GM04504 (cell line): Measurements from ENCODE around the gene PITPNC1.
"Not testable (repeated sequence)": the region's sequence is repeated elsewhere in the genome, so short reads cannot be mapped to it uniquely, and the experiment has no call there.

Experiments
- DNase-seq: peaks from one replicate; pipeline ENCODE4 v3.0.0-alpha.2; 2012; ENCODE audit warnings: low read depth

PITPNC1 gene

DNA sequence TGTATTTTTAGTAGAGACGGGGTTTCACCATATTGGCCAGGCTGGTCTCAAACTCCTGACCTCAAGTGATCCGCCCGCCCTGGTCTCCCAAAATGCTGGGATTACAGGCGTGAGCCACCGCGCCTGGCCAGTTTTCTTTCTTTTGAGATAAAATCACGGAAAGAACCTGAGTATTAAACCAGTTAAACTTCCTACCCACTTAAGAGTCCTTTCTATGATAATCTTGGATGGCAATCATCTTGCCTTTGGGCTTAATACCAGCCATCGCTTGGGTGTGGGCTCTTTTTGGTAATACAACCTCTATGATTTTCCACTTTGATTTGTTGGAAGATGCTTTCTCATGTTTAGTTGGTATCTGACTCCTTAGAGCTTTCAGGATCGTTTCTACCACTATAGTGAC, 24.0 kb downstream of the PITPNC1 start:
- no peak for DNase-seq

DNA sequence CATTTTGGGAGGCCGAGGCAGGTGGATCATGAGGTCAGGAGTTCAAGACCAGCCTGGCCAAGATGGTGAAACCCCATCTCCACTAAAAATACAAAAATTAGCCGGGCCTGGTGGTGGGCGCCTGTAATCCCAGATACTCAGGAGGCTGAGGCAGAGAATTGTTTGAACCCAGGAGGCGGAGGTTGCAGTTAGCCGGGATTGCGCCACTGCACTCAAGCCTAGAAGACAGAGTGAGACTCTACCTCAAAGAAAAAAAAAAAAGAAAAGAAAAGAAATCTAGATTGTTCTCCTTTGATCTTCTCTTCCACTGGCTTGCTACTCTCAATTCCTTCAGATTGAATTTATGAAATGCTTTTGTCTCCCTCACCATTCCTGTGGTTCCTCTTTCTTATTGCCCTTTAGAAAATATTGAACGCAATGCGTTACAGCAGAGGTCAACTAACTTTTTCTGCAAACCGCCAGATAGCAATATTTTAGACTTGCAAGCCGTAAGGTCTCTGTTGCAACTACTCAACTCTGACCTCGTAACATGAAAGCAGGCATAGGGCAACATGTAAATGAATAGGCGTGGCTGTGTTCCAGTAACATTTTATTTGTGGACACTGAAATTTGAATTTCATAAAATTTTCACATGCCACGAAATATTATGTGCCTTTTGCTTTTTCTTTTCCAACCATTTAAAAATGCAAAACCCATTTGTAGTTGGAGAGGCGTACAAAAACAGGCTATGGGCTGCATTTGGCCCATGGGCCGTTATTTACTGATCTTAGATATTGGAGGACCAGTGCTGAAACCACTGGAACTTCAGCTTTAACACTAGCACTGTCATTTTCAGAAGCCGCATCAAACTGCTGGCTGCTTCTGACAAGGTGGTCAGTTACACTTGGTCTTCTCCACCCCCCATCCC, 24.8 kb downstream of the PITPNC1 start:
- no peak for DNase-seq

DNA sequence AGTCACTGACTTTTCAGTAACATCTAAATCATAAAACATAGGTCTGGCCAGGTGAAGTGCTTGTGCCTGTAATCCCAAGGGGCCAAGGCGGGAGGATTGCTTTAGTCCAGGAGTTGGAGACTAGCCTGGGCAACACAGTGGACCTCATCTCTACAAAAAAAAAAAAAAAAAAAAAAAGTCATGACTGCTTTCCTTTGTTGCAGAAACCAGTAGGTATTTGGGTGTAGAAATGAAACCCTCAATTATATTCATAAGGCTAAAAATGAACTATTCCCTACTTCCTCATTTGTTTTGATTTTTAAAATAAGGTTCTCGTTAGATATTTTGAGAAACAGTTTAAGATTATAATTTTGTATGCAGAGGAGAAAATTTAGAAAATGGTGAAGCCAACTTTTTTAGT, 26.0 kb downstream of the PITPNC1 start:
- no peak for DNase-seq

DNA sequence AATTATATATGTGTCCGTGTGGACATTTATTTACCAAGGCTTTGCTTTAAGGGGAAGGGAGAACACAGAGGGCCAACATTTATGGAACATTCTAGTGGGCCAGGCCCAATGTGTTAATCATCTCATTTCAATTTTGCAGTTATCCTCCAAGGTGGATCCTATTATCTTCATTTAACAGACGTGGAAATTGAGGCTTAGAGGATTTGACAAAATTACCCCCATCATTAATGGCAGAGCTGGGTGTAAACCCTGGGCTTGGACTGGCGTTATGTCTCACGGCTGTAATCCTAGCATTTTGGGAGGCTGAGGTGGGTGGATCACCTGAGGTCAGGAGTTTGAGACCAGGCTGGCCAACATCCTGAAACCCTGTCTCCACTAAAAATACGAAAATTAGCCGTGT, 26.4 kb downstream of the PITPNC1 start:
- no peak for DNase-seq

DNA sequence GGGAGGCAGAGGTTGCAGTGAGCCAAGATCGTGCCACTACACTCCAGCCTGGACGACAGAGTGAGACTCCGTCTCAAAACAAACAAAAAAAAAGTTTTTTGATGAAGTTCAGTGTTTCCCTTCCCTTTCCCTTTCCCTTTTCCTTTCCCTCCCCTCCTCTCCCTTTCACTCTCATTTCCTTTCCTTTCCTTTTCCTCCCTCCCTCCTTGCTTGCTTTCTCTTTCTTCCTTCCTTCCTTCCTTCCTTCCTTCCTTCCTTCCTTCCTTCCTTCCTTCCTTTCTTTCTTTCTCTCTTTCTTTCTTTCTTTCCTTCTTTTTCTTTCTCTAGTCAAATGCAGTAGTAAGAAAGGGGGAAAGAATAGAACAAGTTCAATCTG, 31.4 kb downstream of the PITPNC1 start:
- not testable (repeated sequence) for DNase-seq

DNA sequence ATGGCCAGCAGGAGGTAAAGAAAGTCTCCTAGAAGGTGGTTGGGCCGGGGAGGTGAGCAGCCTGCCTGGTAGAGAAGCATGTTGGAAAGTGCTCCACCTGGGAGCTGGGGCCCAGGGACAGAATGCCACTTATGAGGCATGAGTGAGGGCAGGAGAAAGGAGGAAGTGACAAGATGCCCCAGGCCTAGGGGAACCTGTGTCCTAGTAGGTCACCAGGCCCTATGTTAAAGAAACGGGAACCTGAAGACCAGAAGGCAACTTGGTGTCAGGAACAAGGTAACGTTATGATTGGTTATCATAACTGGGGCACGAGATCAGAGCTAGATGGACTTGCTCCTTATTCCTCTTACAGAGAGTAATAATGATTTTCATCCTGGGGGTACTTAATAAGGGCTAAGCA, 34.3 kb downstream of the PITPNC1 start:
- DNase-seq: no peak

DNA sequence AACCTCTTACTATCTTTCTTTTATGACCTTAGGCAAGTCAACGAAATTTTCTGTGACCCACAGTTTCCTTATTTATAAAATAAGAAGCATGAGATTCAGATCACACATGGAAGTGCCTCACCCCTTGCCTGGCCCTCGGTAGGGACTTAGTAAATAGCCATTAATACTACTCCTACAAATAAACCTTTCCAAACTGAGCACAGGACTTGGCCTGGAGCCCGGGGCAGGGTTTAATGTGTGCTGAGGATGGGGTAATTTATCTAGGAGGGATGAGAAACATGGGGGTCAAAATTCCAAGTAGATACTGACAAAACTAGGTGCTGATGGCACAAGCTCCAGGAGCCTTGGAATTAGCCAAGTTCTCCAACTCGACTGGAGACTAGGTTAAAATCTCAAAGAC, 35.0 kb downstream of the PITPNC1 start:
- no peak for DNase-seq

DNA sequence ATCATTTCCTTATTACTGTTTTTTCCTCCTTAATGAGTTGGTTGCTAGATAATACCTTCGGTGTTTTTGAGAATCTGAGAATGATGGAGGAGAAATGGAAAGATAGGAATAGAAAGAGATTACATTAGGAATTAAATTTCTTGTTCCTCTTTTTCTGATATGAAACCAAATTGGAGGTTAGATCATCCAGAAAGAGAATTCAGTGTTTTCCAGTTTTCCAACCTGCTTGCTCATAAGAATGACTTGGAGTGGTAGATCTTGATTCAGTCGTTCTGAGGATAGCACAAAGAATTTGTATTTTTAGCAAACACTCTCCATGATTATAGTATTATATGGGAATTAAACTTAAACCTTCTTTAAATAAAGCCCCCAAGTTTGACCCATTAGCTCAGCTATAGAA, 35.9 kb downstream of the PITPNC1 start:
- no peak for DNase-seq

DNA sequence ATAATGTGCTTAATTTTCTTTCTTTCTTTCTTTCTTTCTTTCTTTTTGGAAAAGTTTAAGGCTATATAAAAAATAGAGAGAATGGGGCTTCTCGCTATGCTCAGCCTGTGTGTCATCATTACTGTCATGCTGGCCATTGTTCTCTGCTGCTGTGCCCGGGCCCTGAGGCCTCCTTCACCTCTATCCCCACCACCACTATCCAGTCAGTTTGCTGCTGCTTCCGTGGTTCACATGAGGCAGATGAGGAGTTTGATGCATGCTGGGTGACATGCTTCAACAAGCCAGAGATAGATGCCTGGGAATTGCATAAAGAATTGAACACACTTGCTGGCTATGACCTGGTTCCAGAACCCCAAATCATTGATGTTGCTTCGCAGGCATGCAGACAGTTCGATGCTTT, 36.3 kb downstream of the PITPNC1 start:
- no peak for DNase-seq

DNA sequence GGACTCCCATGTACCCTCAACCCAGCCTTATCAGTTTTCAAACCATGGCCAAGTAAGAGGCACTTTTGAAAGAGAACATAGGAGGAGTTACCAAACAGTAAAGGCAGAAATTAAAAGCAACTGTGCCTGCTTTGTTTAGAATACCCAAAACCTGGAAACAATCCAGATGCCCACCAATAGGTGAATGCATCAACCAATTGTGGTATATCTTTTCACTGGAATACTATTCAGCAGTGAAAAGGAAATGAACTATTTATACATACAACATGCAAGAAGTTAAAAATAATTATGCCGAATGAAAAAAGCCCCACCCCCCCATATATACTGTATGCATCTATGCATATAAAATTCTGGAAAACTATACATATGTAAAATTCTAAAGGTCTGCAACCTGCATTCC, 37.0 kb downstream of the PITPNC1 start:
- no peak for DNase-seq

DNA sequence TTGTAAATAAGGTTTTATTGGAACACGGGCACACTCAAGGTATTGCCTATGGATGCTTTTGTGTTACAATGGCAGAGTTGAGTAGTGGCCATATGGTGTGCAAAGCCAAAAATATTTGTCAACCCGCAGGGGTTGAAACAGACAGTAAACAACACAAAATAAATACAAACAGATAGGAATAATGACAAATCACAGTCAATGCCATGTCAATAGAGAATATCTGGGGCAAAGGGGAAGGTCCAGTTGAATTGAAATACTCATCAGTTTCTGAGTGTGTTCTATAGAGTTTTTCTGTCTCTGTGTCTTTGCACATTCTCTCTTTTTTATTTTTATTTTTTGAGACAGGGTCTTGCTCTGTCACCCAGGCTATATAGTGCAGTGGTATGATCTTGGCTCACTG, 37.5 kb downstream of the PITPNC1 start:
- DNase-seq: no peak

DNA sequence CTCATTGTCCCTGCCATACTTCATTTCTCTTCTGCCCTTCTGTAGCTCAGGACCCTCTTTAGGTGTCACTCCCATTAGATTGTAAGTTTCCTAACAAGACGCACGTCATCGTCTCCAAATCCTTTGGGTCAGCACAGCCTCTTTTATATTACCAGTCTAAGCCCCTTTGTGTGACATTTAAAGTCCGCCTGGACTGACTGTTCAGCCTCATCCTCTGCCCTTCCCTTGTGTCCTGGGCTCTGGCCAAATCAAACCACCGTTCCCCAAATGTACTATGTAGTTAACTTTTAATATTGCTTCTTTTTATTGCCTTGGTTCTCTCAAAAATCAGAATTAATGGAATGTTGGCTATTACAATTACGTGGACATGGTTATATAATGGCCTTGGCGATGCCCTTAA, 38.2 kb downstream of the PITPNC1 start:
- DNase-seq: no peak

DNA sequence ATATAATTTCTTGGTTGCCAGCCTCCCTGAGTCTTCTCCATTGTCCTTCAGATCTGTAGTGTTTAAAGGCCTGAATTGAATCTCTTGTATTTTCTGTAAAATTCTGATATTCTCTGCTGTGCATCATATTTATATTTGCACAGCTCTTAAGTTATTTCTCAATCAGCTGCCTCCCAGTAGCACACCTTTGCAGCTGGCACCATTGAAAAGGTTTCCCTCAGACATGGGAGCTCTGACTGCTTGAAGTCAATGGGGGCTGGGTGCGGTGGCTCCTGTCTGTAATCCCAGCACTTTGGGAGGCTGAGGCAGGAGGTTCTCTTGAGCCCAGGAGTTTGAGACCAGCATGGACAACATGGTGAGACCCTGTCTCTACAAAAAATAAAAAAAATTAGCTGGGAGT, 40.4 kb downstream of the PITPNC1 start:
- no peak for DNase-seq

DNA sequence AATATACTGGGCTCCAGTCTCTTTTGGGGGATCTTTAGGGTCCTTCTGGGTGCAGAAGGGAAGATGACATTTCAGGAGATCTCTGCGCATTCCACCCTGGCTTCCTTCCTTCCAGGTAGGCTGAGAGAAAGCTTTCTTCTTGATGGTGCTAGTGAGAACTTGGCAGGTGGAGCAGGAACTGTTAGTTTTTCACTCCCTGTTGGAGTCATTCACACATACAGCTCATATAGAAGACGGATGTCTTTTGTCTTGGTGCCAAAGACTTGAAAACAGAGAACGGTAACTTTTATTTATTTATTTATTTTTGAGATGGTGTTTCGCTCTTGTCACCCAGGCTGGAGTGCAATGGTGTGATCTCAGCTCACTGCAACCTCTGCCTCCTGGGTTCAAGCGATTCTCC, 43.9 kb downstream of the PITPNC1 start:
- no peak for DNase-seq

DNA sequence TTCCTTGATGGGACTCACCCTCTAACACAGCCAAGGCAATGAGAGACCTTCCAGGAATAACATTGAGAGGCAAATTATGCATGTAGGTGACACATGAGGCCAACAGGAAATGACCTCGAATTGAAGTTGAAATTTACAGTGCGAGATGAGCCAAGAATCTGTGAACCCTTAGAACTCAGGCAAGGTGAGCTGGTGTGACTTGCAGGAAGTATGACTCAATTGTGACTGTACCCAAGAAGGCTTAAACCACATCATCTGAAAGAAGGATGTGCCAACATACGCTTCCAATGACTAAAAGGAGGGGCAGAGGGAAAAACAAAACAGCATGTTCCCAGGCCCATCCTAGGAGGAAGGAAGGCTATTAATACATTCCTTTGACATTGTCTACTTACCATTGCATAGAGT, 44.8 kb downstream of the PITPNC1 start:
- peak; percentile 86 for DNase-seq

DNA sequence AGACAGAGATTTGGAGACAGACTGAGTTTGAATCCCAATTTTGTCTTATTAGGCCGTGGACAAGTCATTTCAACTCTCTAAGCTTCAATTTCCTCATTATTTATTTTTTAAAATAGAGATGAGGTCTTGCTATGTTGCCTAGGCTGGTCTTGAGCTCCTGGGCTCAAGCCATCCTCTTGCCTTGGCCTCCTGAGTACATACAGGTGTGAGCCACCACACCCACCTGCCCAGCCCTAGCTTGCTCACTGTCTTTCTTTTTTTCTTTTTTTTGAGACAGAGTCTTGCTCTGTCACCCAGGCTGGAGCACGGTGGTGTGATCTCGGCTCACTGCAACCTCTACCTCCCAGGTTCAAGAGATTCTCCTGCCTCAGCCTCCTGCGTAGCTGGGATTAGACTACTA, 45.2 kb downstream of the PITPNC1 start:
- DNase-seq: not testable (repeated sequence)

DNA sequence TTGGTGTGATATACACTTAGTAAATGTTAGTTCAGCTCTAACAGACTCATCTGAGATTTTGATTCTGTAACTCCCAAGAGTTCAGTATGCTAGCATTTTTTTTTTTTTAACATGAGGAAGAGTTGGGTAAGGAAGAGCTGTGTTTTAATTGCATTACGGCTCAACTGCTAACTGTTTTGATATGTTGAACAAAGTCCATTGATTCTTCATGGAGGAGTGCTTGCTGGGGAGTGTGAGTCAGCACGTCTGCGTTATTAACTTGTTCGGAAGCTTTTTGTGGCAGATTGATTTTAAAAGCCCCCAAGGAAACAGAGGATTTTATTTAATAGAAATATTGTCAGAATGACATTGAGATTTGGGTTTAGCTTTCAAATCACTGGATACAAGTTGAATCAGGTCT, 45.8 kb downstream of the PITPNC1 start:
- no peak for DNase-seq

DNA sequence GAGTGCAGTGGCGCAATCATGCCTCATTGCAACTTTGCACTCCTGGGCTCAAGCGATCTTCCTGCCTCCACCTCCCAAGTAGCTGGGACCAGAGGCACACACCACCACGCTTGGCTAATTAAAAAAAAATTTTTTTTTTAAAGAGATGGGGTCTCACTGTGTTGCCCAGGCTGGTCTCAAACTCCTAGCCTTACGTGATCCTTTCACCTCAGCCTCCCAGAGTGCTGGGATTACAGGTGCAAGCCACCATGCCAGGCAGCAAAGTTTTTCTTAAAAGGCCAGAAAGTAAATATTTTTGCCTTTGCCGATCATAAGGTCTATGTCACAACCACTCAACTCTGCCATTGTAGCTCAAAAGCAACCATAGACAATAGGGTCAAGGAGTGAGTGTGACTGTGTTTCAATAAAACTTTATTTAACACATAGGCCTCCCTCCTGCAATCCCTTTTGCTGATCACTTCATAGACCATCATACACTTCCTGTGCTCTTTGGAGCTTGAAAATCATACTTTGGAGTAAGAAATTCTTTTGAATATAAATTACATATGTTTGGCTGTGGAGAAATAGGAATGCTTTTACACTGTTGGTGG, 48.6 kb downstream of the PITPNC1 start:
- DNase-seq: no peak

DNA sequence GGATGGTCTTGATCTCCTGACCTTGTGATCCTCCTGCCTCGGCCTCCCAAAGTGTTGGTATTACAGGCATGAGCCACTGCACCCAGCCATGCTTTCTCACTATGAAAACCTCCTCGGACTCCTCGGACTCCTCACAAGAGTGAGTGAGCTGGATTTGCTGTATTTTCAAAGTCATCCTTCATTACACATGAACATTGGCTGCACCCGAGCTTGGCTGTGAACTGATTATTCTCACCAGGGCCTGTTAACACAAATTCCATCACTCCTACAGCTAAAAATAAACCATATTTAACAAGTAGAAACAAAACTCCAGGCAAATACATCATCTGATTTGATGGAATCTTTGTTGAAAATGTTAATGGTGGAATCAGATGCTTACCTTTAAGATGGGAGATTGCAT, 50.3 kb downstream of the PITPNC1 start:
- no peak for DNase-seq

DNA sequence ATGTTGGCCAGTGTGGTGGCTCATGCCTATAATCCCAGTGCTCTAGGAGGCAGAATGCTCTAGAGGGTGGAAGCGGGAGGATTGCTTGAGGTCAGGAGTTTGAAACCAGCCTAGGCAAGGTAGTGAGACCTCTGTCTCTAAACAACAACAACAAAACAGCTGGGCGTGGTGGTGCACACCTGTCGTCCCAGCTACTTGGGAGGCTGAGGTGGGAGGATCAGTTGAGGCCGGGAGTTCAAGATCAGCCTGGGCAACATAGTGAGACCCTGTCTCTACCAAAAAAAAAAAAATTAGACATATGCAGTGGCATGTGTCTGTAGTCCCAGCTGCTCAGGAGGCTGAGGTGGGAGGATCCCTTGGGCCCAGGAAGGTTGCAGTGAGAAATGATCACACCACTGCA, 53.4 kb downstream of the PITPNC1 start:
- DNase-seq: not testable (repeated sequence)

DNA sequence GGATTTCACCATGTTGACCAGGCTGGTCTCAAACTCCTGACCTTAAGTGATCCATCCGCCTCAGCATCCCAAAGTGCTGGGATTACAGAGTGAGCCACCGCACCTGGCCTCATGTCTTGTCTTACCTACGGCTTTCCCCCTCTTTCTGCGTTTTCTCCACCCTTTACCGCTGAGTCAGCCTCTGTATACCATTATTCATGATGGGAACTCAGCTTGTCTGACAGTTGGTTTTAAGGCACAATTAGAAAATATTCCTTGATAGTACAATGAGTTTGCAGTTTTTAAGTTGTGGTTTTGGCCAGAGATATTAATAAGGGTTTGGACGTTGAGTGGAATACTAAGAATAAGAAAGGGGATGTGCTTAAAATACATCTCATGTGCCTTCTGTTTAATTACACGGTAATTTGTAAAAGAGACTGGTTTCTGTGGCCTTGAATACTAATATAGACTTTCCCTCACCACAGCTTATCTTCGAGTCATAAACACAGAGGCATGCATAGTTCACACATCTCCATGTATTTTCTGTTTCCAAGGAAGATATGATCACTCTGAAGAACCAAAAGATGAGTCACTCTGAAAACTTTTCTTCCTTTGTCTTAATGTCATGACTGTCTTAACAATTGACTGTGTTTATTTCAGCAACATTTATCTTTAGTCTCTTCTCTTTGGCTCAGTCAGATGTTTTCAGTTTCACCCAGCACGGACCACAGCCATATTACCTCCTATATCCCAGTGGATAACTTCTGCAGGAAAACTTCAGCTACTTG, 54.4 kb downstream of the PITPNC1 start:
- peak; percentile 79 for DNase-seq

DNA sequence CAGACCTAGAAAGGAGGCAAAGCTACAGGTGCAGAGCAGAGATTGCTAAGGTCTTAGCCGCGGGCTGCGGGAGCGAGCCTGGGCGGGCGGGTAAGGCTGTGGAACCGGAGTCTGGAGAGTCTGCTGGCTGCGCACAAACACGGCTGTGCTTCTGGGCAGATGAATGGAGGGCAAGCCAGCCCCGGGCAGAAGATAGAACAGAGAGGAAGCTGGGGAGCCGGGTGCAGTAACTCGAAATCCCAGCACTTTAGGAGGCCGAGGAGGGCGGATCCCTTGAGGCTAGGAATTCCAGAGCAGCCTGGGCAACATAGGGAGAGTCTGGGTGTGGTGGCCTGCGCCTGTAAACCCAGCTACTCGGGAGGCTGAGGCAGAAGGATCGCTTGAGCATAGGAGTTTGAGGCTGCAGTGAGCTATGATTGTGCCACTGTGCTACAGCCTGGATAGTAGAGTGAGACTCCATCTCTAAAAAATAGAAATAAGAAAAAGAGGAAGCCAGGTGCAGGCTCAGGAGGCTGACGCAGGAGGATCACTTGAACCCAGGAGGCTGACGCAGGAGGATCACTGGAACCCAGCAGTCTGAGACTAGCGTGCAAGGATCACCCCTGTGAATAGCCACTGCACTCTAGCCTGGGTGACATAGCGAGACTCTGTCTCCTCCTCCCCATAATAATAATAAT, 56.3 kb downstream of the PITPNC1 start:
- no peak for DNase-seq
